Midbrain (tissue), 1 donor: ENCODE results near the gene RXFP3.

Source experiments
- DNase-seq: peaks from one replicate; lab custom pipeline; 2025; lab: John Stamatoyannopoulos, UW

The RXFP3 gene

GRCh38 chr5:33980030-33980429 is 43.8 kb downstream of the RXFP3 start:
- DNase-seq = no peak

- DNase-seq = no peak
Observed at GRCh38 chr5:33981408-33982162, 45.4 kb downstream of the RXFP3 start.

DNA sequence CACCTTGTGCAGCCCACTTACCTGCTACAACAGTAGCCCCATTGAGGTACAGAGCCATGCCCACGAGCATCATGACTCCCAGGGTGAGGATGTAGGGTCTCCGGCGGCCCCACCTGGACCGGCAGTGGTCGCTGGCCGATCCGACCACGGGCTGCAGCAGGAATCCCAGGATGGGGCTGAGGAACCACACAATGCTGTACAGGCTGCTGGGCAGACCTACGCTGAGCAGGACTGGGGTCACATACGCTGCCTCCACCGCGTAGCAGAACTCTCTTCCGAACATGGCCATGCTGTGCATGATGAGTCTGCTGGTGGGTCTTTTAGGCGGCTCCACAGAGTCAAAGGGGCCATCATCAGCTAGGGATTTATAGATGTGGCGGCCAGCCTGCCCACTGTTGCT is 48.0 kb downstream of the RXFP3 start:
- DNase-seq = no peak

GRCh38 chr5:33984671-33985124 is 48.5 kb downstream of the RXFP3 start, which contains the start of gene SLC45A2:
SLC45A2 (minus strand) TSS chr5:33984693; CDS start chr5:33984583, 110 bp downstream.
- DNase-seq = no peak

- no peak for DNase-seq
Observed at GRCh38 chr5:33985447-33985846, 49.3 kb downstream of the RXFP3 start.
